ENCODE data around the gene TRMT2B. TPM values are rescaled to one million over a fixed set of nuclear protein-coding genes. Genes with fewer than 3 reads are reported as not detected.

Gene TRMT2B
- total and polyA plus RNA-seq, 2 of the 13 experiments (the other 11 are each of a cell fraction or from before 2014, with no cell fraction given), result 7.0 to 11.2 TPM

- H3K4me3 ChIP-seq (replicated peaks in 1 of 3; ENCODE audit: insufficient read depth in 1 of 3, low read depth in 2 of 3, low read length in 3 of 3), result peak within 1 kb of the TSS; percentile 53 to 73 (median 63); a peak in 5 of 6 replicates
- no peaks in the 10 kb centered on the region for H3K36me3 ChIP-seq (replicated peaks in 1 of 2; ENCODE audit: control insufficient read depth in 1 of 2, insufficient read depth in 2 of 2, low read length in 2 of 2)
- in situ Hi-C loops (cut with HindIII; ENCODE audit: extremely low pct_ligation_motif_present, low pct_unique_long_range_greater_than_20kb) (no loop called here), intact Hi-C loops (cut with micrococcal nuclease; ENCODE audit: unreplicated experiment) (no loop called here)
- ATAC-seq (peak; percentile 99), FAIRE-seq (no peak), DNase-seq (ENCODE audit: low spot score) (peak; percentile 83)
- H3K4me1 ChIP-seq (ENCODE audit: insufficient read depth, low read length), result peaks cover 22% of the 10 kb centered on the region; the same call in 1 of the 2 replicates
- 0% methylated on average over 3 of the region's 48 CpGs for WGBS (ENCODE audit: low lambda C conversion rate)
- H3K27ac ChIP-seq (ENCODE audit: extremely low read length, insufficient read depth, low read length), result peak within 1 kb of the TSS; percentile 68
- H4K20me1 ChIP-seq (ENCODE audit: insufficient read depth, low read length), result no peaks in the 10 kb centered on the region
- H3K9ac ChIP-seq (ENCODE audit: insufficient read depth, low read depth, low read length), result peak within 1 kb of the TSS; percentile 66
- peaks cover 6% of the 10 kb centered on the region for H3K79me2 ChIP-seq (ENCODE audit: insufficient read depth, low read length)
- peak within 1 kb of the TSS; percentile 74 for H3K4me2 ChIP-seq (ENCODE audit: low read depth, low read length)
- BruUV-seq (replicated peaks), result no TSS peak
- no peaks in the 10 kb centered on the region for H3K9me3 ChIP-seq (ENCODE audit: low read length)
- H3K27me3 ChIP-seq (ENCODE audit: control insufficient read depth in 1 of 2, insufficient read depth in 2 of 2, low read length in 2 of 2), result no peaks in the 10 kb centered on the region
- no peak within 1 kb of the TSS for H2AFZ ChIP-seq (ENCODE audit: low read length)
- CTCF ChIA-PET (ENCODE audit: low intra/inter-chr PET ratio, low total read pairs), result no interaction called here
- POLR2A ChIA-PET, result no interaction called here
- TF ChIP-seq CSRNP1 (CRISPR knock-in tag; IDR thresholded peaks at IDR 0.05), result peak; percentile 82; the same call in 1 of the 2 replicates
- TF ChIP-seq SMC3 (IDR thresholded peaks at IDR 0.05; ENCODE audit: low read length), result no peak
- no peak for TF ChIP-seq ZNF224 (CRISPR knock-in tag; IDR thresholded peaks at IDR 0.05)
- TF ChIP-seq ATF7-NPFF (CRISPR knock-in tag; IDR thresholded peaks at IDR 0.05; ENCODE audit: low read depth), result peak; percentile 56
- no peak for TF ChIP-seq ZNF225 (CRISPR knock-in tag; IDR thresholded peaks at IDR 0.05)
- peak; percentile 94 for TF ChIP-seq SP4 (CRISPR knock-in tag; IDR thresholded peaks at IDR 0.05)
- no peak for TF ChIP-seq DNMT1 (CRISPR knock-in tag; IDR thresholded peaks at IDR 0.05)
- no peak for TF ChIP-seq CENPX (CRISPR knock-in tag; IDR thresholded peaks at IDR 0.05)
- TF ChIP-seq GMEB1 (CRISPR knock-in tag; IDR thresholded peaks at IDR 0.05; ENCODE audit: borderline replicate concordance), result peak; percentile 89
- TF ChIP-seq GATAD1 (CRISPR knock-in tag; IDR thresholded peaks at IDR 0.05), result peak; percentile 77
- no peak for TF ChIP-seq KLF15 (CRISPR knock-in tag; IDR thresholded peaks at IDR 0.05; ENCODE audit: borderline replicate concordance)
- no peak for TF ChIP-seq HBP1 (CRISPR knock-in tag; IDR thresholded peaks at IDR 0.05; ENCODE audit: low read depth)
- TF ChIP-seq HOXA3 (CRISPR knock-in tag; IDR thresholded peaks at IDR 0.05), result peak; percentile 61; the same call in 1 of the 2 replicates
- TF ChIP-seq STAT5B (CRISPR knock-in tag; IDR thresholded peaks at IDR 0.05), result no peak
- peak; percentile 42; the same call in 1 of the 2 replicates for TF ChIP-seq TAF1 (CRISPR knock-in tag; IDR thresholded peaks at IDR 0.05)
- peak; percentile 61; the same call in 1 of the 2 replicates for TF ChIP-seq POLR2G (IDR thresholded peaks at IDR 0.05; ENCODE audit: low read depth, low read length)
- no peak for TF ChIP-seq TBP (CRISPR knock-in tag; IDR thresholded peaks at IDR 0.05)
- TF ChIP-seq KDM2A (CRISPR knock-in tag; IDR thresholded peaks at IDR 0.05; ENCODE audit: borderline replicate concordance, low read depth), result no peak
- TF ChIP-seq NBN (conservative IDR thresholded peaks at IDR 0.05), result no peak
- TF ChIP-seq ZNF790 (CRISPR knock-in tag; IDR thresholded peaks at IDR 0.05; ENCODE audit: borderline replicate concordance), result no peak
- no peak for TF ChIP-seq GTF3A (CRISPR knock-in tag; conservative IDR thresholded peaks at IDR 0.05)
Observed at GRCh38 chrX:101097546-101098453, 45.9 kb upstream of the TRMT2B start, which contains the start of gene CENPI. TSS of gene CENPI (plus strand) at chrX:101098204. CDS start at chrX:101101071, 2,867 bp downstream.
